ENCODE measurements around the gene PARM1. TPM values are rescaled to one million over a fixed set of nuclear protein-coding genes. Genes with fewer than 3 reads are reported as not detected.

PARM1 gene
- total and polyA plus RNA-seq, 9 of the 15 experiments (the other 6 are each of a cell fraction or from before 2014, with no cell fraction given), result 0.07 TPM; not detected in 8

DNA sequence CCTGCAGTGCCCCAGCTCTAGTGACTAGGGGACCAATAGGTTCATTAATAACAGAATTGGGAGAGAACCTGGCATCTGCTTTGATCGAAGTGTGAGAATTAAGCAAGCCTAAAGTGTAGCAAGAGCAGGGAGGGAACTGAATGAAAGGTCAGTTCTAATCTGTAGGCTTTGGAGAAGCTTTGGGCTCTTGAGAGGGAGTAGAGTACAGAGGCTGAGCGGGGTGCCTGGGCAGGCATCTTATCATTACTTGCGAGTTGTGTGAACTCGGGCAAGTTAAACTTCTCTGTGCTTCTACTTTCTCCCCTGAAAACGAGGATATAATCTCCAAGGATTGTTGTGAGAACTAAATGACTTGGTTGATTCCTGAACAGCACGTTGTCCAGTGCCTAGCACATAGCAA is 906 bp upstream of the PARM1 start:
- TF ChIP-seq ZNF561 (CRISPR knock-in tag; conservative IDR thresholded peaks at IDR 0.05), result no peak
- Histone ChIP-seq H3K9me3 (replicated peaks; ENCODE audit: control insufficient read depth, insufficient read depth, low read depth, low read length) (no peaks in the 10 kb centered on the region), H3K4me3 (no peak overlapping the region), H3K4me1 (replicated peaks in 1 of 2; ENCODE audit: control insufficient read depth in 2 of 2, insufficient read depth in 2 of 2, low read length in 2 of 2) (peaks cover 0 to 12% of the 10 kb centered on the region in 2 experiments; a peak in 2 of 5 replicates), H3K9ac (ENCODE audit: insufficient read depth in 1 of 2, low read depth in 2 of 2, low read length in 2 of 2) (no peak overlapping the region), H2AFZ (ENCODE audit: low read depth, low read length) (no peak overlapping the region), H3K4me2 (ENCODE audit: insufficient read depth, low read length) (no peak overlapping the region), H3K79me2 (ENCODE audit: control insufficient read depth, insufficient read depth, low read length) (no peaks in the 10 kb centered on the region), H3K9me1 (ENCODE audit: control insufficient read depth, insufficient read depth, low read length) (no peaks in the 10 kb centered on the region), H3K27ac (ENCODE audit: extremely low read depth, low read depth, low read length) (no peak overlapping the region), H4K20me1 (replicated peaks; ENCODE audit: control insufficient read depth, insufficient read depth, low read length) (no peaks in the 10 kb centered on the region), H3K27me3 (ENCODE audit: control insufficient read depth in 2 of 2, insufficient read depth in 2 of 2, low read length in 2 of 2) (peaks cover 3 to 22% of the 10 kb centered on the region in 2 experiments; a peak in 3 of 5 replicates), H3K36me3 (ENCODE audit: control insufficient read depth, insufficient read depth, low read length) (no peaks in the 10 kb centered on the region)
- ChIA-PET POLR2A (no interaction called here), CTCF (ENCODE audit: low intra/inter-chr PET ratio) (no interaction called here)
- intact Hi-C loops (cut with micrococcal nuclease), result no loop called here
- 2% methylated on average over 6 of the region's 6 CpGs for WGBS (ENCODE audit: insufficient coverage, low coverage, missing lambda C conversion rate)
- DNase-seq (ENCODE audit: extremely low read depth in 1 of 4, low spot score in 3 of 4) (no peak), FAIRE-seq (no peak), ATAC-seq (no peak)
- in situ Hi-C loops (cut with MboI), result no loop called here
- BruUV-seq (replicated peaks), result no TSS peak

- H3K27me3 ChIP-seq (ENCODE audit: control insufficient read depth in 2 of 2, insufficient read depth in 2 of 2, low read length in 2 of 2), result peaks cover 3 to 22% of the 10 kb centered on the region in 2 experiments; a peak in 4 of 5 replicates
- H4K20me1 ChIP-seq (replicated peaks; ENCODE audit: control insufficient read depth, insufficient read depth, low read length), result no peaks in the 10 kb centered on the region
- no peak overlapping the region for H2AFZ ChIP-seq (ENCODE audit: low read depth, low read length)
- no TSS peak for BruUV-seq (replicated peaks)
- no peaks in the 10 kb centered on the region for H3K9me1 ChIP-seq (ENCODE audit: control insufficient read depth, insufficient read depth, low read length)
- DNase-seq (ENCODE audit: extremely low read depth in 1 of 4, low spot score in 3 of 4), result no peak
- FAIRE-seq, result no peak
- no peaks in the 10 kb centered on the region for H3K36me3 ChIP-seq (ENCODE audit: control insufficient read depth, insufficient read depth, low read length)
- no peak overlapping the region for H3K4me2 ChIP-seq (ENCODE audit: insufficient read depth, low read length)
- peaks cover 0 to 12% of the 10 kb centered on the region in 2 experiments; a peak in 2 of 5 replicates for H3K4me1 ChIP-seq (replicated peaks in 1 of 2; ENCODE audit: control insufficient read depth in 2 of 2, insufficient read depth in 2 of 2, low read length in 2 of 2)
- H3K4me3 ChIP-seq, result no peak overlapping the region
- in situ Hi-C loops (cut with MboI) (no loop called here), intact Hi-C loops (cut with micrococcal nuclease) (no loop called here)
- no peaks in the 10 kb centered on the region for H3K9me3 ChIP-seq (replicated peaks; ENCODE audit: control insufficient read depth, insufficient read depth, low read depth, low read length)
- CTCF ChIA-PET (ENCODE audit: low intra/inter-chr PET ratio), result no interaction called here
- no peak overlapping the region for H3K27ac ChIP-seq (ENCODE audit: extremely low read depth, low read depth, low read length)
- POLR2A ChIA-PET, result no interaction called here
- TF ChIP-seq GABPB2 (CRISPR knock-in tag; conservative IDR thresholded peaks at IDR 0.05) (no peak), ESRRA (IDR thresholded peaks at IDR 0.05; ENCODE audit: borderline replicate concordance, low read depth) (no peak), EZH2 (IDR thresholded peaks at IDR 0.05; ENCODE audit: borderline replicate concordance, low read depth, low read length) (no peak), TAF15 (IDR thresholded peaks at IDR 0.05; ENCODE audit: low read depth, low read length) (no peak), NFYB (IDR thresholded peaks at IDR 0.05; ENCODE audit: extremely low read depth, insufficient read length) (no peak), ZNF717 (CRISPR knock-in tag; IDR thresholded peaks at IDR 0.05) (no peak), ZC3H4 (CRISPR knock-in tag; IDR thresholded peaks at IDR 0.05; ENCODE audit: borderline replicate concordance) (no peak), TEAD4 (IDR thresholded peaks at IDR 0.05; ENCODE audit: low read length) (no peak), TEAD4 (CRISPR knock-in tag; IDR thresholded peaks at IDR 0.05; ENCODE audit: borderline replicate concordance) (no peak), SETDB1 (IDR thresholded peaks at IDR 0.05; ENCODE audit: low read length) (no peak), MTF1 (CRISPR knock-in tag; IDR thresholded peaks at IDR 0.05; ENCODE audit: borderline replicate concordance) (no peak), U2AF2 (optimal IDR thresholded peaks at IDR 0.05; ENCODE audit: low read depth, low read length) (no peak), SMARCB1 (IDR thresholded peaks at IDR 0.05; ENCODE audit: insufficient read length, low read depth) (no peak), KAT2B (IDR thresholded peaks at IDR 0.05; ENCODE audit: low read depth, low read length) (no peak)
- TF ChIP-seq, protein P1, sequence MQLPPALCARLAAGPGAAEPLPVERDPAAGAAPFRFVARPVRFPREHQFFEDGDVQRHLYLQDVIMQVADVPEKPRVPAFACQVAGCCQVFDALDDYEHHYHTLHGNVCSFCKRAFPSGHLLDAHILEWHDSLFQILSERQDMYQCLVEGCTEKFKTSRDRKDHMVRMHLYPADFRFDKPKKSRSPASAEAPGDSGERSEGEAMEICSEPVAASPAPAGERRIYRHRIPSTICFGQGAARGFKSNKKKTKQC (CRISPR knock-in tag; IDR thresholded peaks at IDR 0.05), result no peak
- H3K79me2 ChIP-seq (ENCODE audit: control insufficient read depth, insufficient read depth, low read length), result no peaks in the 10 kb centered on the region
- no peak for ATAC-seq
- WGBS (ENCODE audit: insufficient coverage, low coverage, missing lambda C conversion rate), result 50% methylated on average over 20 of the region's 28 CpGs
- no peak overlapping the region for H3K9ac ChIP-seq (ENCODE audit: insufficient read depth in 1 of 2, low read depth in 2 of 2, low read length in 2 of 2)
Measured at GRCh38 chr4:74933562-74934015, 673 bp downstream of the PARM1 start.
